Measurements from ENCODE around the gene IL6.
"Not testable (repeated sequence)": the region's sequence is repeated elsewhere in the genome, so short reads cannot be mapped to it uniquely, and the experiment has no call there.

Gene IL6

GRCh38 chr7:22726345-22726906 is 574 bp upstream of the IL6 start:
- peak in 2 of 3 experiments; percentile 15 to 18 for DNase-seq (ENCODE audit: low read depth in 3 of 3)

DNA sequence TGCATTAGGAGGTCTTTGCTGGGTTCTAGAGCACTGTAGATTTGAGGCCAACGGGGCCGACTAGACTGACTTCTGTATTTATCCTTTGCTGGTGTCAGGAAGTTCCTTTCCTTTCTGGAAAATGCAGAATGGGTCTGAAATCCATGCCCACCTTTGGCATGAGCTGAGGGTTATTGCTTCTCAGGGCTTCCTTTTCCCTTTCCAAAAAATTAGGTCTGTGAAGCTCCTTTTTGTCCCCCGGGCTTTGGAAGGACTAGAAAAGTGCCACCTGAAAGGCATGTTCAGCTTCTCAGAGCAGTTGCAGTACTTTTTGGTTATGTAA is 675 bp downstream of the IL6 start:
- no peak for DNase-seq (ENCODE audit: low read depth in 3 of 3)

GRCh38 chr7:22728401-22729029 is 1.5 kb downstream of the IL6 start:
- DNase-seq (ENCODE audit: low read depth in 3 of 3) = no peak

- DNase-seq (ENCODE audit: low read depth in 3 of 3) = no peak
Observed at GRCh38 chr7:22729180-22729825, 2.3 kb downstream of the IL6 start.

DNA sequence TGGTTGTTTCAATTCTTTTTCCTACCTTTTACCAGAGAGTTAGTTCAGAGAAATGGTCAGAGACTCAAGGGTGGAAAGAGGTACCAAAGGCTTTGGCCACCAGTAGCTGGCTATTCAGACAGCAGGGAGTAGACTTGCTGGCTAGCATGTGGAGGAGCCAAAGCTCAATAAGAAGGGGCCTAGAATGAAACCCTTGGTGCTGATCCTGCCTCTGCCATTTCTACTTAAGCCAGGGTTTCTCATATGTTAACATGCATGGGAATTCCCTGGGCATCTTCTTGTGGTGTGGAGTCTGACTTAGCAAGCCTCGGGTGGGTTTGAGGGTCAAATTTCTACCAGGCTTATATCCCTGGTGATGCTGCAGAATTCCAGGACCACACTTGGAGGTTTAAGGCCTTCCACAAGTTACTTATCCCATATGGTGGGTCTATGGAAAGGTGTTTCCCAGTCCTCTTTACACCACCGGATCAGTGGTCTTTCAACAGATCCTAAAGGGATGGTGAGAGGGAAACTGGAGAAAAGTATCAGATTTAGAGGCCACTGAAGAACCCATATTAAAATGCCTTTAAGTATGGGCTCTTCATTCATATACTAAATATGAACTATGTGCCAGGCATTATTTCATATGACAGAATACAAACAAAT is 3.2 kb downstream of the IL6 start:
- no peak for DNase-seq (ENCODE audit: low read depth in 3 of 3)

GRCh38 chr7:22730921-22731654 is 4.1 kb downstream of the IL6 start:
- DNase-seq (ENCODE audit: low read depth in 3 of 3) = no peak

GRCh38 chr7:22731766-22732165 is 4.8 kb downstream of the IL6 start:
- no peak for DNase-seq (ENCODE audit: low read depth in 3 of 3)

GRCh38 chr7:22732556-22733126 is 5.6 kb downstream of the IL6 start:
- DNase-seq (ENCODE audit: low read depth in 3 of 3) = no peak

- no peak for DNase-seq (ENCODE audit: low read depth in 3 of 3)
Observed at GRCh38 chr7:22733761-22734160, 6.8 kb downstream of the IL6 start.

GRCh38 chr7:22743014-22743413 is 16.0 kb downstream of the IL6 start:
- no peak for DNase-seq (ENCODE audit: low read depth in 3 of 3)

- no peak for DNase-seq (ENCODE audit: low read depth in 3 of 3)
Observed at GRCh38 chr7:22751341-22751740, 24.3 kb downstream of the IL6 start.

GRCh38 chr7:22757338-22757994 is 30.5 kb downstream of the IL6 start:
- DNase-seq (ENCODE audit: low read depth in 3 of 3) = no peak

DNA sequence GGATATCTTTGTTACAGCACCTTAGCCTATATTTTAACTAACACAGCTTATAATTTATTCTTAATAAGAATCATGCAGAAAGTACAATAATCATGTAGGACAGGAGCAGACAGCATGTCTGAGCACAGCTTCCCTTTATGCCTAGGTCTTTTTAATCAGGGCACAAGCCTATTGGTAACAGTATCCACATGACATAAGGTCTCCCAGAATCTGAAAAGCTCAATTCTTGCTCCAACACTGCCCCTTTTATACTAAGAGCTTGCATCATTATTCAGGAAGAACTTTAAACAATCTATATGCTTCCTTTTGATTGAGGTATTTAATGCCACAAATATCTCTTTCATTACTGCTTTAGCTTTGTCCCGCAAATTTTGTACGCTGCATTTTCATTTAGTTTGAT is 31.6 kb downstream of the IL6 start:
- DNase-seq (ENCODE audit: low read depth in 3 of 3) = no peak

GRCh38 chr7:22759721-22760120 is 32.7 kb downstream of the IL6 start:
- DNase-seq (ENCODE audit: low read depth in 3 of 3) = no peak

- no peak for DNase-seq (ENCODE audit: low read depth in 3 of 3)
Observed at GRCh38 chr7:22762866-22763265, 35.9 kb downstream of the IL6 start.

- DNase-seq (ENCODE audit: low read depth in 3 of 3) = no peak
Observed at GRCh38 chr7:22765609-22766008, 38.6 kb downstream of the IL6 start.

DNA sequence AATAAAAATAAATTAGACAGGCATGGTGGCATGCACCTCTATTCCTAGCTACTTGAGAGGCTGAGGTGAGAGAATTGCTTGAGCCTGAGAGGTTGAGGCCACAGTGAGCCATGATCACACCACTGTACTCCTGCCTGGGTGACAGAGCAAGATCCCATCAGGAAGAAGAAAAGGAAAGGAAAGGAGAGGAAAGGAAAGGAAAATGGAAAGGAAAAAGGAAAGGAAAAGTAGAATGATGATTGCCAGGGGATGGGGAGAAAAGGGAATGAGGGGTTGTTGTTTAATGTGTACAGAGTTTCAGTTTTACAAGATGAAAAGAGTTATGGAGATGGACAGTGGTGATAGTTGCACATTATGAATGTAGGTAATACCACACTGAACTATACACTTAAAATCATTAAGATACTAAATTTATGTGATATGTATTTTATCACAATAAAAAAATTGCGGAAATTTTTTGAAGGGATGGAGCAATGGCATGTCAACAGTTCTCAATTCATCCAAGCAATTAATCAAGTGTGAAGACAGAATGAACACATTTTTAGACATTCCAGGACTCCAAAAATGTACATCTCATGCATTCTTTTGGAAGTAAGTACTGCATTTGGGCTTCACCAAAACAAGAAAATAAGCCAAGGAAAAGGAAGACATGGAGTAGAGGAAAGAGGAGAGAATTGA is 44.3 kb downstream of the IL6 start:
- DNase-seq (ENCODE audit: low read depth in 3 of 3) = no peak

- DNase-seq (ENCODE audit: low read depth in 3 of 3) = no peak
Observed at GRCh38 chr7:22771872-22772228, 44.9 kb downstream of the IL6 start.

DNA sequence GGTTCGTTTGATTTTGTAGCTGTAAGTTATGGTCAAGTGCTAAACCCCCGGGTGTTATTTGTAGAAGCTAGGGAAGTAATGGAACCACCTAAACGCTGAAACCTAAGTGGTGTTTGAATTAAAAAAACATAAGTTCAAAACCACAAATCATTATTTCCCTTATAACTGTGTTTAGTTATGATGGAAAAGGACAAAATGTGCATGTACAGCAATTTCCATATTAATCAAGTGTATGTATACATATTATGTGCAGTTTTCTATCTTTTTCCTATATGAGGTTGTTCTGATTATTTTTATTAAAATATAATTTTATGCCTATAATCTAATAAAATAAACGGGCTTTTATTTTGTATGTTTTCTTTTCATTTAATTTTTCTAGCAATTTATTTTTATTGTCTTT is 45.9 kb downstream of the IL6 start:
- no peak for DNase-seq (ENCODE audit: low read depth in 3 of 3)

DNA sequence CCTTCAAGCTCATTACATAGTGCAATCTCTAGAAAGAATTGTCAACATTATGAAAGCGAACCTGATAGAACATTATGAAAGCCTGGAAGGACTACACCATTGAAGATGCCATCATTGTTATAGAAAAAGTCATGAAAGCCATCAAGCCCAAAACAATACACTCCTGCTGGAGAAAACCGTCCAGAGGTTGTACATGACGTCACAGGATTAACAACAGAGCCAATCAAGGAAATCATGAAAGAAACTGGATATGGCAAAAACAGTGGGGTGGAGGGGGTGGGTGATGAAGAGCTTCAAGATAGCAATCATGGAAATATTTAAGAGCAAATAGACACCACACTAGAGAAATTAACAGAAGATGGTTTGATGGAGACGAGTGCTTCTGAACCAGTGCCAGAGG is 50.0 kb downstream of the IL6 start:
- no peak for DNase-seq (ENCODE audit: low read depth in 3 of 3)

DNA sequence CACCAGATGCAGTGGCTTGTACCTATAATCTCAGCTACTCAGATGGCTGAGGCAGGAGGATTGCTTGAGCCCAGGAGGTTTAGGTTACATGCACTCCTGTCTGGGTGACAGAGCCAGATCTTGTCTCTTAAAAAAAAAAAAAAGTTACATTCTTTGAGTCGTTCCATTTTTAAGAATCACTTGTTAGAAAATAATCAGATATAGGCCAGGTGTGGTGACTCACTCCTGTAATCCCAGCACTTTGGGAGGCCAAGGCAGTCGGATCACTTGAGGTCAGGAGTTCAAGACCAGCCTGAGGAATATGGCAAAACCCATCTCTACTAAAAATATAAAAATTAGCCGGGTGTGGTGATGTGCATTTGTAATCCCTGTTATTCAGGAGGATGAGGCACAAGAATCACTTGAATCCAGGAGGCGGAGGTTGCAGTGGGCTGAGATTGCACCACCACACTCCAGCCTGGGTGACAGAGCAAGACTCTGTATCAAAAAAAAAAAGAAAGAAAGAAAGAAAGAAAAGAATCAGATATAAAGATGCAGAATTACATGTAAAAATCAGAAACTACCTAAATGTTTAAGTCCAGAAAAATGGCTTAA is 52.8 kb downstream of the IL6 start:
- not testable (repeated sequence) for DNase-seq (ENCODE audit: low read depth in 3 of 3)

All from stimulated activated CD4-positive, alpha-beta T cell treated with anti-CD3 and anti-CD28 coated beads, TNF-alpha, amount 100 ng/mL, for 4 hours (primary cell).